SU-DHL-6 (cell line): ENCODE results near the gene GCNT3.
A peak's percentile ranks its signal among the peaks of the same experiment; 100 is the strongest.

Experiments used
- EZH2phosphoT487 ChIP-seq: fragments of 200-600 bp; sonication (generic), shearing (Covaris generic); conservative IDR thresholded peaks from 2 replicates; pipeline ENCODE4 v1.6.1; 2018; ENCODE audit warnings: mild to moderate bottlenecking, antibody characterized with exemption, low read length, moderate library complexity, mixed read lengths
- TF ChIP-seq, protein P1 (sequence below): fragments of 200-600 bp; sonication (generic); IDR thresholded peaks from one replicate; pipeline ENCODE4 v1.5.1; 2017; ENCODE audit warnings: antibody characterized with exemption, mild to moderate bottlenecking, low read length, moderate library complexity; ENCODE audit not compliant: insufficient read depth, poor library complexity, severe bottlenecking

DNA sequence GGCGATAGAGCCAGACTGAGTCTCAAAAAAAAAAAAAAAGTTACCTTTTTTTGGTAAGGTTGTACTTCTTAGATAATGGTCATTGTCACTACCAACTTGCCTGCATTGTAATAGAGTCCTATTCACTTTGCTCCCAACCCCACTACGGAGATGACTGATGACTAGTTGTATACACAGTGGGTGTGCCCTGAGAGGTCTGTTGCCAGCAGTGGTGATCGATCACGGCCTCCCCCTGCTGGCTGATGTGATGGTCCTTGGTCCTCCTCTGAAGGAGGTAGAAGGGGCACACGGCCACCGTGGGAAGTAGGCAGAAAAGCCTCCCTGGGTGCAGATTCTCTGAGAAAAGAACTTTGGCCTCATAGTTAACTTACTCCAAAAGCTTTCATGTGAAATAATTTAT lies 10.7 kb downstream of the GCNT3 start:
- TF ChIP-seq, protein P1, sequence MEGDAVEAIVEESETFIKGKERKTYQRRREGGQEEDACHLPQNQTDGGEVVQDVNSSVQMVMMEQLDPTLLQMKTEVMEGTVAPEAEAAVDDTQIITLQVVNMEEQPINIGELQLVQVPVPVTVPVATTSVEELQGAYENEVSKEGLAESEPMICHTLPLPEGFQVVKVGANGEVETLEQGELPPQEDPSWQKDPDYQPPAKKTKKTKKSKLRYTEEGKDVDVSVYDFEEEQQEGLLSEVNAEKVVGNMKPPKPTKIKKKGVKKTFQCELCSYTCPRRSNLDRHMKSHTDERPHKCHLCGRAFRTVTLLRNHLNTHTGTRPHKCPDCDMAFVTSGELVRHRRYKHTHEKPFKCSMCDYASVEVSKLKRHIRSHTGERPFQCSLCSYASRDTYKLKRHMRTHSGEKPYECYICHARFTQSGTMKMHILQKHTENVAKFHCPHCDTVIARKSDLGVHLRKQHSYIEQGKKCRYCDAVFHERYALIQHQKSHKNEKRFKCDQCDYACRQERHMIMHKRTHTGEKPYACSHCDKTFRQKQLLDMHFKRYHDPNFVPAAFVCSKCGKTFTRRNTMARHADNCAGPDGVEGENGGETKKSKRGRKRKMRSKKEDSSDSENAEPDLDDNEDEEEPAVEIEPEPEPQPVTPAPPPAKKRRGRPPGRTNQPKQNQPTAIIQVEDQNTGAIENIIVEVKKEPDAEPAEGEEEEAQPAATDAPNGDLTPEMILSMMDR, result peak; percentile 15
- TF ChIP-seq EZH2phosphoT487, result no peak
